ENCODE results near the gene STMND1. TPM values are rescaled to one million over a fixed set of nuclear protein-coding genes. Genes with fewer than 3 reads are reported as not detected.

STMND1 gene
- total and polyA plus RNA-seq, 2 of the 8 experiments (the other 6 are each of a cell fraction or from before 2014, with no cell fraction given): not detected

- TF ChIP-seq, protein P1, sequence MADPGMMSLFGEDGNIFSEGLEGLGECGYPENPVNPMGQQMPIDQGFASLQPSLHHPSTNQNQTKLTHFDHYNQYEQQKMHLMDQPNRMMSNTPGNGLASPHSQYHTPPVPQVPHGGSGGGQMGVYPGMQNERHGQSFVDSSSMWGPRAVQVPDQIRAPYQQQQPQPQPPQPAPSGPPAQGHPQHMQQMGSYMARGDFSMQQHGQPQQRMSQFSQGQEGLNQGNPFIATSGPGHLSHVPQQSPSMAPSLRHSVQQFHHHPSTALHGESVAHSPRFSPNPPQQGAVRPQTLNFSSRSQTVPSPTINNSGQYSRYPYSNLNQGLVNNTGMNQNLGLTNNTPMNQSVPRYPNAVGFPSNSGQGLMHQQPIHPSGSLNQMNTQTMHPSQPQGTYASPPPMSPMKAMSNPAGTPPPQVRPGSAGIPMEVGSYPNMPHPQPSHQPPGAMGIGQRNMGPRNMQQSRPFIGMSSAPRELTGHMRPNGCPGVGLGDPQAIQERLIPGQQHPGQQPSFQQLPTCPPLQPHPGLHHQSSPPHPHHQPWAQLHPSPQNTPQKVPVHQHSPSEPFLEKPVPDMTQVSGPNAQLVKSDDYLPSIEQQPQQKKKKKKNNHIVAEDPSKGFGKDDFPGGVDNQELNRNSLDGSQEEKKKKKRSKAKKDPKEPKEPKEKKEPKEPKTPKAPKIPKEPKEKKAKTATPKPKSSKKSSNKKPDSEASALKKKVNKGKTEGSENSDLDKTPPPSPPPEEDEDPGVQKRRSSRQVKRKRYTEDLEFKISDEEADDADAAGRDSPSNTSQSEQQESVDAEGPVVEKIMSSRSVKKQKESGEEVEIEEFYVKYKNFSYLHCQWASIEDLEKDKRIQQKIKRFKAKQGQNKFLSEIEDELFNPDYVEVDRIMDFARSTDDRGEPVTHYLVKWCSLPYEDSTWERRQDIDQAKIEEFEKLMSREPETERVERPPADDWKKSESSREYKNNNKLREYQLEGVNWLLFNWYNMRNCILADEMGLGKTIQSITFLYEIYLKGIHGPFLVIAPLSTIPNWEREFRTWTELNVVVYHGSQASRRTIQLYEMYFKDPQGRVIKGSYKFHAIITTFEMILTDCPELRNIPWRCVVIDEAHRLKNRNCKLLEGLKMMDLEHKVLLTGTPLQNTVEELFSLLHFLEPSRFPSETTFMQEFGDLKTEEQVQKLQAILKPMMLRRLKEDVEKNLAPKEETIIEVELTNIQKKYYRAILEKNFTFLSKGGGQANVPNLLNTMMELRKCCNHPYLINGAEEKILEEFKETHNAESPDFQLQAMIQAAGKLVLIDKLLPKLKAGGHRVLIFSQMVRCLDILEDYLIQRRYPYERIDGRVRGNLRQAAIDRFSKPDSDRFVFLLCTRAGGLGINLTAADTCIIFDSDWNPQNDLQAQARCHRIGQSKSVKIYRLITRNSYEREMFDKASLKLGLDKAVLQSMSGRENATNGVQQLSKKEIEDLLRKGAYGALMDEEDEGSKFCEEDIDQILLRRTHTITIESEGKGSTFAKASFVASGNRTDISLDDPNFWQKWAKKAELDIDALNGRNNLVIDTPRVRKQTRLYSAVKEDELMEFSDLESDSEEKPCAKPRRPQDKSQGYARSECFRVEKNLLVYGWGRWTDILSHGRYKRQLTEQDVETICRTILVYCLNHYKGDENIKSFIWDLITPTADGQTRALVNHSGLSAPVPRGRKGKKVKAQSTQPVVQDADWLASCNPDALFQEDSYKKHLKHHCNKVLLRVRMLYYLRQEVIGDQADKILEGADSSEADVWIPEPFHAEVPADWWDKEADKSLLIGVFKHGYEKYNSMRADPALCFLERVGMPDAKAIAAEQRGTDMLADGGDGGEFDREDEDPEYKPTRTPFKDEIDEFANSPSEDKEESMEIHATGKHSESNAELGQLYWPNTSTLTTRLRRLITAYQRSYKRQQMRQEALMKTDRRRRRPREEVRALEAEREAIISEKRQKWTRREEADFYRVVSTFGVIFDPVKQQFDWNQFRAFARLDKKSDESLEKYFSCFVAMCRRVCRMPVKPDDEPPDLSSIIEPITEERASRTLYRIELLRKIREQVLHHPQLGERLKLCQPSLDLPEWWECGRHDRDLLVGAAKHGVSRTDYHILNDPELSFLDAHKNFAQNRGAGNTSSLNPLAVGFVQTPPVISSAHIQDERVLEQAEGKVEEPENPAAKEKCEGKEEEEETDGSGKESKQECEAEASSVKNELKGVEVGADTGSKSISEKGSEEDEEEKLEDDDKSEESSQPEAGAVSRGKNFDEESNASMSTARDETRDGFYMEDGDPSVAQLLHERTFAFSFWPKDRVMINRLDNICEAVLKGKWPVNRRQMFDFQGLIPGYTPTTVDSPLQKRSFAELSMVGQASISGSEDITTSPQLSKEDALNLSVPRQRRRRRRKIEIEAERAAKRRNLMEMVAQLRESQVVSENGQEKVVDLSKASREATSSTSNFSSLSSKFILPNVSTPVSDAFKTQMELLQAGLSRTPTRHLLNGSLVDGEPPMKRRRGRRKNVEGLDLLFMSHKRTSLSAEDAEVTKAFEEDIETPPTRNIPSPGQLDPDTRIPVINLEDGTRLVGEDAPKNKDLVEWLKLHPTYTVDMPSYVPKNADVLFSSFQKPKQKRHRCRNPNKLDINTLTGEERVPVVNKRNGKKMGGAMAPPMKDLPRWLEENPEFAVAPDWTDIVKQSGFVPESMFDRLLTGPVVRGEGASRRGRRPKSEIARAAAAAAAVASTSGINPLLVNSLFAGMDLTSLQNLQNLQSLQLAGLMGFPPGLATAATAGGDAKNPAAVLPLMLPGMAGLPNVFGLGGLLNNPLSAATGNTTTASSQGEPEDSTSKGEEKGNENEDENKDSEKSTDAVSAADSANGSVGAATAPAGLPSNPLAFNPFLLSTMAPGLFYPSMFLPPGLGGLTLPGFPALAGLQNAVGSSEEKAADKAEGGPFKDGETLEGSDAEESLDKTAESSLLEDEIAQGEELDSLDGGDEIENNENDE (IDR thresholded peaks at IDR 0.05; ENCODE audit: insufficient replicate concordance, low read length): no peak
- TF ChIP-seq MAFK (IDR thresholded peaks at IDR 0.05; ENCODE audit: low read depth, low read length) (no peak), RNF2 (IDR thresholded peaks at IDR 0.05; ENCODE audit: borderline replicate concordance, low read depth, low read length, missing control alignments, poor library complexity, severe bottlenecking) (no peak), POLR2AphosphoS5 (IDR thresholded peaks at IDR 0.05; ENCODE audit: low read depth, low read length) (no peak)
These were observed 3.9 kb upstream of the STMND1 start (continued) for GRCh38 chr6:17097982-17098381.

All from H1 (cell line).